ENCODE results near the gene PIN1.

- TF ChIP-seq CTCF (IDR thresholded peaks at IDR 0.05): no peak
- no peak for TF ChIP-seq ZFX (IDR thresholded peaks at IDR 0.05; ENCODE audit: borderline replicate concordance)
Observed at GRCh38 chr19:9857920-9858746, 23.0 kb downstream of the PIN1 start.

Data from 22Rv1 (cell line).